SKM-1 treated with dmso at 0.1 percent for 144 hours (cell line): Measurements from ENCODE around the gene DENND10.
"Not testable (repeated sequence)": the region's sequence is repeated elsewhere in the genome, so short reads cannot be mapped to it uniquely, and the experiment has no call there.

Experiments used
- DNase-seq: peaks from one replicate; lab custom pipeline; 2025; ENCODE audit not compliant: unreplicated experiment; lab: John Stamatoyannopoulos, UW

The DENND10 gene

DNA sequence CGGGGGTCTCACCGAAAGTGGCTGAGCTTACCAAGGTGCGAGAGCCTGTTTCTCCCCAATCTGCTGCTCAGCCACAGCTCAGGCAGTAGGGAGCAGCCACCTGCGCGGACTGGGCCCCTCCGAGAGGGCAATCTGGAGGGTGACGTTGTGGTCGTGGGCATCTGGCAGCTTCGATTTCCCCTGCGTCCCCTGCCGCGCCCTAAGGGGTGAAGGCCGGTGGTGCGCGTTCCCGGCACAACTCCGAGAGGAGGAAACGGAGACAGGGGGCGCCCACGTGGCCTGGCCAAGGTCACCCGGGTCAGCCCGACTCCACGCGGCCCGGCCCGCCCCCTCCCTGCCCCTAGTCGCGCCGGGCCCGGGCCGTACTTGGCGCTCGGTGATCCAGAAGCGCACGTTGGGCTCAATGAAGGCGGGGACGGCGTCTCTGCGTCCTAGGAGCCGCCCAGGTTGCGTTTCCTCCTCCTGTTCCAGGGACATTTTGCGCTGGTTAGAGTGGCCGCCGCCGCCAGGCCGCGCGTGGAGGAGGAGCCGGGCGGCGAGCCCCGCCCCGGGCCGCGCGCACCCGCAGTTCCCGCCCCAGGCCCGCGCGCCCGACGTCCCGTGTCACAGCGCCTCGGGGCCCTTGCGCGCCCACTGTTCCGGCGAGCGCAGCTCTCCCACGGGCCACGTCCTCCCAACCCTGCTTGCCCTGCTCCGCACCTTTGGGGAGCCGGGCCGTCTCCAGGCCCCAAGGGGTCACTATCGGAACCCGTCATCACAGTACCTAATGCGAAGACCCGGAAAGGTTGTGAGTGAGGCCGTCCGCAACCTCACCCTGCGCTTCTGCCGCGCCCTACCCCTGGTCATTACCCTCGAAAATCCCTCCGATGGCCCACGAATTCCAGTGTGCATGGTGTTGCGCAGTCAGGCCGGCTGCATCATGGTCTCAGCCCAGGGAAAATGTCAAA, 61.5 kb downstream of the DENND10 start, which contains the start of gene SFXN4:
Gene SFXN4 (minus strand): TSS at position 544 of the 947 bp plus-strand sequence. CDS start 67 bp downstream, at position 477.
- DNase-seq, result peak; percentile 85

DNA sequence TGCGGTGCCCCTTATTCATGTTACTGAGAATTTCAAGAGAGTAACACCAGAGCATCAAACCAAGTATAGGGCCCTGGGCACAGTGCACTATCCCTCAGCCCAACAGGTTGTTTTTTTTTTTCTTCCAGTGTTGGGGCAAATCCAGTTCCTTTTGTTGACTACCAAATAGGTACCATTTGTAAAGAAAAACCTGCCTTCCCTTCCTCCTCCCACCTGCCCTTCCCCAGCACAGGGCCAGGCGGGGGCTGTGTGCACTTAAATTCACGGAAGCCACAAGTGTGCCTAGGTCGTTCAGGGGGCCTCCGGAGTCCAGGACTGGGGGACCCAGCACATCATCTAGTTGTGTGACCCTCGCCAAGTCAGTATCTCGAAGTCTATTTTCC, 62.2 kb downstream of the DENND10 start:
- DNase-seq, result no peak

DNA sequence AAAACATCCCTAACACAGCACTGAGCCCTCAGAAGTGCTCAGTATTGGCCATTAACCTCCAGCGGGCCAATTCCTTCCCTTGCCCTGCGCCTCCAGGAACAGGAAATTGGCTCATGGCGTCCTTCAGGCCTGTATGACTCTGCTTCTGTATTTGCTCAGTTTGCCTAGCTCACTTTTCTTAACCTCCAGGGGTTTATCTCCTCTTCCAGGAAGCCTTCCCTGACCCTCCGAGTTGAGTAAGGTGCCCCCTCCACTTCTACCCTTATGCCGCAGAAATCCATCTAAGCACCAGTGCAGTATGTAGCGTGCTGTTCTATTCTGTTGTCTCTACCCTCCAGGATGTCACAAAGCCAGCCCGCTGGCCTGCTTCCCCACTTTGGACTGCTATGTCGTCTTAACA, 62.7 kb downstream of the DENND10 start:
- no peak for DNase-seq

DNA sequence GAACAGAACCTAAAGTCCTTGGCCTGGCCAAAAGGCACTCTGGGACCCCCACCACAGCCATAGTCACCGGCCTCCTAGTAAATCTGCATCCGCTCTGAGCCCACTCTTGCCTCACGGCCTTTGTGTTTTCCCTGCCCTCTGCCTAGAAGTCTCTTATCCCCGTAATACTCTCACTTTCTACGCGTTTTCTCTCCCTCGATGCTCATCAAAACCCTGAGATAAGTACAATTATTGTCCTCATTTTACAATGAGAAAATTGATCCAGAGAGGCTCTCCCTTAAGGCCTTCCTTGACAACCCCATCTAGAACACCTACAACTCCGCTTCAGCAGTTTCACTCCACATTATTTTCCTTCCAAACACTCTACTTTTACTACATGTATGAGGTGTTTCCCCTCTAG, 63.1 kb downstream of the DENND10 start:
- no peak for DNase-seq

DNA sequence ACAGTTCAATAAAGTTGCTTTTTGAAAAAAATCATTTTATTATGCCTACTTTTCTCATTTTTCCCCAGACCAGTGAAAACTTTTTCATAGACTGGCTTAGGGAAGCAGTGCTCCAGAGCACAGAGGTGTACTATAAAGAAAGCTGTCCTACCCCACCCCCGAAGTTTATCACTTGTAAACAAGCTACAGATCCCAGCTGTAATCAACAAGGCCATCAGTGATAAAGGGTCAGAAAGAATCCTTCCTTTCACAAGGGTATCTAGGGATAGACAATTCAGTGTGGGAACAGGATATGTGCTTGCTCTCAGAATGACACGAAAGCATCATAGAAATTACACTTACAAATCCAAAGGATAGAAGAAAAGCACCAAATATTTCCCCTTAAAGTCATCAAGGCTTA, 70.2 kb downstream of the DENND10 start:
- DNase-seq, result no peak

DNA sequence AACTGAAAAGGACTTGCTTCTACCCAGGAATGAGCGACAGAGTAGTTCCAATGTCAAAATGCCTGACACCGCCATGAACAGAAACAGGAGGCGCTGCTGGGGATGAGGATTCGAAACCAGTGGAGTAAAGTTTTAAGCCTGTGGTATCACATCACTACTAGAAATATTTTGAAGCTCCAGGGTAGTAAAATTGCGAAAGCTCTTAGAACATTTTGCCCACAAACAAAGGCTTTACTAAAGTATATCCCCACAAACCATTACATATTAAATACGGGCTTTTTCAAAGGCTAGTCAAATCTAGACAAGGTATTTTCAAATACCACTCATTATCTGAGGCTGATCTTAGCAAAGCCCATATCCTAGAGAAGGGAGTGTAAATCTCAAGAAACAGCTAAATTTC, 72.3 kb downstream of the DENND10 start:
- DNase-seq, result no peak

DNA sequence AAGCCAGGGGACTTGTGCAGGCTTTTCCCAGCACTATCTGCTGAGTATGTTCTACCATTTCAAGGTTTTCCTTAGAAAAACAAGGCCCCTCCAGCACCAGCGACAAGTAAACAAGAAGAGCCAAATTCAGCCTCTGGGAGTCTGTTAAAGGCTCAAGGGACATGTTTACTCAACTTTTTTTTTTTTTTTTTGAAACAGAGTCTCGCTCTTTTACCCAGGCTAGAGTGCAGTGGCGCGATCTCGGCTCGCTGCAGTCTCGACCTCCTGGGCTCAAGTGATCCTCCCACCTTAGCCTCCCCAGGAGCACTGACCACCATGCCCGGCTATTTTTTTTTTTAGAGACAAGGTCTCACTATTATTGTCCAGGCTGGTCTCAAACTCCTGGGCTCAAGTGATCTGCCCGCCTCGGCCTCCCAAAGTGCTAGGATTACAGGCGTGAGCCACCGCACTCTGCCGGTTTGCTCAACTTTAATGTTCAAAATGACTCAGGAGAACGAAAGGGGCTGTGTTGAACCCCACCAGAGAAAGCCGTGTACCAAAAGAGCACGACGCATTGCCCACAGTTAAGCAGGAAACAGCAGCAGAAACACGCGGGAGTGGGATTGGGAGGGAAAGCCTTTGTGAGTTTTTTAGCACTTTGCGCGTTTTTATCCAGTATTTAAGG, 73.9 kb downstream of the DENND10 start:
- no peak for DNase-seq

DNA sequence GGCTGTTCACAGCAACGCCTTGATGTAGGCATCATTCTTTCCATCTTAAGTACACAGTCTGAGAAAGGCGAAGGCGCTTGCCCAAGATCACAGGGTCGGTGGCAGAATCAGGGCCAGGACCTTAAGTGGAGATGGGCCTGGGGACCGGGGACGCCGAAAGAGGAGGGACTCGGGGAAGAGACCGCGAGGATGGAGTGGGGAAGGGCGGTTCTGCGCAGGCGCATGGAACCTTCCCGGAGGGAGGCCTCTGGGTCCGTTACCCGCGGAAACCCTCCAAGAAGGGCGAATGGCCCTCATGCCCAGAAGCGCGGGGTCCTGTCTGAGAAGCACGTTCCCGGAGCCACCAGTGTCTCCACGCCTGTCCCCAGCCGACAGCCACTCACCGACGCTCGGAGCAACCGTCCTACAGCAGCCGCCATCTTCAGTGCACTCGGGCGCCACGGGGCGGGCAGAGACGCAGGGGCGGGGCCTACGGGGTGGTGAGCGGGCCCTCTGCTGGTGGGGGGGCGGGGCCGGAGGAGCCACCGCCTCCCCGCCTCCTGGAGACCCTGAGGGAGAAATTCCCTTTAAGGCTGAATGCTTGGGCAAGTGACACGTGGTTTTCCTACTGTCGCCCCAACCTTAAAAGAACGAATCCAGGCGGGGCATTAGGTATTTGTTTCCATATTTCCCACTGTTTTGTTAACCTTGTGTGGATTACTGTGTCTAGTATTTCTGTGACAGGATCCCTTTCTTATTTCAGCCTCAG, 74.6 kb downstream of the DENND10 start, which contains the start of gene PRDX3:
Gene PRDX3 (minus strand): TSS at position 441 of the 748 bp plus-strand sequence. CDS start 22 bp downstream, at position 419.
- DNase-seq, result peak; percentile 84

DNA sequence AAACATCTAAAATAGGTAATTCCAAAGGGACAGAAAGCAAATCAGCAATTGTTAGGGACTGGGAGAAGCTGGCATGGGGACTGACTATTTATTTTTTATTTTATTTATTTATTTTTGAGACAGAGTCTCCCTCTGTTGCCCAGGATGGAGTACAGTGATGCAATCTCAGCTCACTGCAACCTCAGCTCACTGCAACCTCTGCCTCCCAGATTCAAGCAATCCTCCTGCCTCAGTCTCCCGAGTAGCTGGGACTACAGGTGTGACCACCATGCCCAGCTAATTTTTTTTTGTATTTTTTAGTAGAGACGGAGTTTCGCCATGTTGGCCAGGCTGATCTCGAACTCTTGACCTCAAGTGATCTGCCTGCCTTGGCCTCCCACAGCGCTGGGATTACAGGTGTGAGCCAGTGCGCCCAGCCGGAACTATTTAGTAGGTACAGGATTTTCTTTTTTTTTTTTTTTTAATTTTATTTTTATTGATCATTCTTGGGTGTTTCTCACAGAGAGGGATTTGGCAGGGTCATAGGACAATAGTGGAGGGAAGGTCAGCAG, 77.0 kb downstream of the DENND10 start:
- DNase-seq, result not testable (repeated sequence)

DNA sequence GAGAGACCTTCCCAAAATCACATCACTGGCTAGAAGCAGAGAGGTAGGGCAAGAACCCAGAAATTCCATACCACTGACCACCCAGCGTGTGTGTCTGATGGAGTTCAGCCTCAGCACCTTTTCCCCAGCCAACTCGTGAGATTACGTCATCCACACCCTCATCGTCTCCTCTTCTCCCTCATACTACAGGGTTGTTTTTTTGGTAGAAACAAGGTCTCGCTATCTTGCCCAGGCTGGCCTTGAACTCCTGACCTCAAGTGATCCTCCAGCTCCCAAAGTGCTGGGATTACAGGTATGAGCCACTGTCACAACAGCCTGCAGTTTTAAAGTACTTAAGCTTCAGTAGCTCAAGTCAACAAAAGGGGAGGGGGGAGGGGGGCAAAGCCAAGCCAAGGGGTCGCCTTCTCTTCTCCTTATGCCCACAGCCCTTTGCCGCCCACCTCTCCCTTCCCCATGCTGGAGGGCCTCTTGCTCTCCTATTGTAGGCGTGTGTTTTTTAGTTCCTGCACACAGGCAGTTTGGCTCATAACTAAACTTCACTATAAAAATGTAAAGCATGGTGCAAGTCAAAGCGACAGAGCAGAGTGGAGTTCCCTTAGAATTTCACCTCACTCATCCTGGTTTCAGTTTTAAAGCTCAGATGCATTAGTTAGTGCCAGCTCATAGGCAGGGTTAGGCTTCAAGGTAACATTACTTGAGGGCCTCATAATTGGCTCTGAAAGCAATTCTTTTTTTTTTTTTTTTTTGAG, 79.9 kb downstream of the DENND10 start:
- no peak for DNase-seq
